ENCODE measurements around the gene ACTL6B. TPM values are rescaled to one million over a fixed set of nuclear protein-coding genes. Genes with fewer than 3 reads are reported as not detected.

Gene ACTL6B
- total and polyA plus RNA-seq, 2 of the 13 experiments (the other 11 are each of a cell fraction or from before 2014, with no cell fraction given) = not detected

GRCh38 chr7:100673302-100673941 is 17.2 kb upstream of the ACTL6B start, which contains the start of gene GNB2 (continued):
- TF ChIP-seq MNT (IDR thresholded peaks at IDR 0.05) = peak; percentile 55
- TF ChIP-seq NPAS2 (CRISPR knock-in tag; IDR thresholded peaks at IDR 0.05; ENCODE audit: borderline replicate concordance) = no peak
- no peak for TF ChIP-seq ATF6 (CRISPR knock-in tag; conservative IDR thresholded peaks at IDR 0.05)
- no peak for TF ChIP-seq ZFP82 (CRISPR knock-in tag; IDR thresholded peaks at IDR 0.05; ENCODE audit: borderline replicate concordance)
- TF ChIP-seq CERS6 (CRISPR knock-in tag; IDR thresholded peaks at IDR 0.05) = no peak
- peak; percentile 70; the same call in 1 of the 2 replicates for TF ChIP-seq ZIK1 (CRISPR knock-in tag; IDR thresholded peaks at IDR 0.05; ENCODE audit: borderline replicate concordance, low read depth)
- peak; percentile 34; the same call in 1 of the 2 replicates for TF ChIP-seq NFYB (CRISPR knock-in tag; IDR thresholded peaks at IDR 0.05)
- no peak for TF ChIP-seq CSRNP2 (CRISPR knock-in tag; conservative IDR thresholded peaks at IDR 0.05; ENCODE audit: low read depth)
- TF ChIP-seq MATR3 (CRISPR knock-in tag; IDR thresholded peaks at IDR 0.05) = no peak
- TF ChIP-seq ZBTB37 (CRISPR knock-in tag; IDR thresholded peaks at IDR 0.05) = no peak
- peak; percentile 86 for TF ChIP-seq HOXA3 (CRISPR knock-in tag; IDR thresholded peaks at IDR 0.05)
- TF ChIP-seq ZBTB14 (CRISPR knock-in tag; IDR thresholded peaks at IDR 0.05) = no peak
- no peak for TF ChIP-seq ZNF704 (CRISPR knock-in tag; IDR thresholded peaks at IDR 0.05; ENCODE audit: borderline replicate concordance)
- no peak for TF ChIP-seq TCF7L2 (IDR thresholded peaks at IDR 0.05; ENCODE audit: low read depth, low read length)
- TF ChIP-seq MED8 (CRISPR knock-in tag; IDR thresholded peaks at IDR 0.05; ENCODE audit: insufficient replicate concordance) = no peak
- no peak for TF ChIP-seq ZNF777 (CRISPR knock-in tag; IDR thresholded peaks at IDR 0.05)
- TF ChIP-seq ZNF75D (CRISPR knock-in tag; IDR thresholded peaks at IDR 0.05; ENCODE audit: borderline replicate concordance) = no peak
- no peak for TF ChIP-seq MEIS1 (CRISPR knock-in tag; IDR thresholded peaks at IDR 0.05; ENCODE audit: borderline replicate concordance)
- no peak for TF ChIP-seq FOXA1 (IDR thresholded peaks at IDR 0.05)
- no peak for TF ChIP-seq FOXA1 (CRISPR knock-in tag; IDR thresholded peaks at IDR 0.05)
